K562 (cell line): ENCODE results near the gene SMIM8.

Source experiments
- BCOR ChIP-seq: fragments of 450-650 bp; IDR thresholded peaks from 2 replicates; pipeline ENCODE4 v1.6.1; 2016
- CTCF ChIP-seq, 3 experiments: IDR thresholded peaks in 2 of 3; conservative IDR thresholded peaks in 1 of 3; 2 replicates each; pipeline ENCODE4 v1.5.1; 2011 to 2012; ENCODE audit warnings: low read length in 3 of 3, mild to moderate bottlenecking in 3 of 3, control low read depth in 2 of 3, improper control_type of control experiment in 1 of 3, inconsistent platforms in 1 of 3, low read depth in 1 of 3, mixed read lengths in 1 of 3, moderate library complexity in 1 of 3; ENCODE audit not compliant: insufficient read depth in 2 of 3
- FOXM1 ChIP-seq, 2 experiments: fragments of 450-650 bp in 1 of 2; sonication (generic) in 1 of 2; formaldehyde crosslinking in 1 of 2; IDR thresholded peaks; 2 replicates each; pipeline versions ENCODE4 v1.6.1 to v1.9.0; 2017 to 2022; ENCODE audit warnings: low read depth in 2 of 2, mild to moderate bottlenecking in 2 of 2, missing genetic modification reagents in 1 of 2, moderate library complexity in 1 of 2
- GTF3C2 ChIP-seq: IDR thresholded peaks from 3 replicates; pipeline ENCODE4 v1.6.1; 2011; ENCODE audit warnings: borderline replicate concordance, mild to moderate bottlenecking, moderate library complexity; ENCODE audit not compliant: insufficient read length; ENCODE audit errors: extremely low read depth
- HDAC6 ChIP-seq: IDR thresholded peaks from 2 replicates; pipeline ENCODE4 v1.6.1; 2012; ENCODE audit warnings: low read depth, mild to moderate bottlenecking, control low read depth, inconsistent platforms, low read length, moderate library complexity
- HMGXB4 ChIP-seq: sonication (generic); formaldehyde crosslinking; IDR thresholded peaks from 2 replicates; pipeline ENCODE4 v1.8.1; 2023; ENCODE audit warnings: mild to moderate bottlenecking, missing genetic modification reagents
- MAFK ChIP-seq: IDR thresholded peaks from 2 replicates; pipeline ENCODE4 v1.6.1; 2011; ENCODE audit warnings: low read length, improper control_type of control experiment
- NFIC ChIP-seq: fragments of 450-650 bp; IDR thresholded peaks from 2 replicates; pipeline ENCODE4 v1.6.1; 2017; ENCODE audit warnings: mild to moderate bottlenecking, inconsistent platforms
- POLR2A ChIP-seq: fragments of 450-650 bp; conservative IDR thresholded peaks from 2 replicates; pipeline ENCODE4 v1.6.1; 2016
- POLR2AphosphoS2 ChIP-seq: IDR thresholded peaks from 2 replicates; pipeline ENCODE4 v1.6.1; 2012; ENCODE audit warnings: low read length, improper control_type of control experiment
- RCOR1 ChIP-seq, 2 experiments: IDR thresholded peaks; 2 replicates each; pipeline ENCODE4 v1.6.1; 2012; ENCODE audit warnings: low read depth in 2 of 2, low read length in 2 of 2, borderline replicate concordance in 1 of 2, improper control_type of control experiment in 1 of 2
- RFX5 ChIP-seq: IDR thresholded peaks from 2 replicates; pipeline ENCODE4 v1.6.1; 2011; ENCODE audit warnings: low read depth, mild to moderate bottlenecking, improper control_type of control experiment, low read length
- ZFP91 ChIP-seq: sonication (generic); formaldehyde crosslinking; IDR thresholded peaks from 2 replicates; pipeline ENCODE4 v1.8.0; 2022; ENCODE audit warnings: mild to moderate bottlenecking, missing genetic modification reagents
- ZNF766 ChIP-seq: fragments of 200-800 bp; sonication (Bioruptor generic); conservative IDR thresholded peaks from 2 replicates; pipeline ENCODE4 v1.6.1; 2016; ENCODE audit warnings: missing genetic modification characterization, missing compliant biosample characterization

- TF ChIP-seq MAFK = no peak
- no peak for TF ChIP-seq RCOR1 (IDR thresholded peaks at IDR 0.05; ENCODE audit: borderline replicate concordance in 1 of 2, low read depth in 2 of 2, low read length in 2 of 2)
- no peak for TF ChIP-seq CTCF (IDR thresholded peaks at IDR 0.05 in 2 of 3, conservative IDR thresholded peaks at IDR 0.05 in 1 of 3; ENCODE audit: insufficient read depth in 2 of 3, low read depth in 1 of 3, low read length in 3 of 3)
- no peak for TF ChIP-seq GTF3C2
- TF ChIP-seq HMGXB4 (CRISPR knock-in tag) = no peak
- TF ChIP-seq BCOR = no peak
- no peak for TF ChIP-seq RFX5
- TF ChIP-seq POLR2A = no peak
- TF ChIP-seq FOXM1 (IDR thresholded peaks at IDR 0.05; ENCODE audit: low read depth) = no peak
- no peak for TF ChIP-seq FOXM1 (CRISPR knock-in tag; IDR thresholded peaks at IDR 0.05; ENCODE audit: low read depth)
- TF ChIP-seq POLR2AphosphoS2 = no peak
- no peak for TF ChIP-seq ZNF766 (CRISPR knock-in tag)
- TF ChIP-seq NFIC = no peak
- TF ChIP-seq ZFP91 (CRISPR knock-in tag) = no peak
- no peak for TF ChIP-seq HDAC6
These were observed 10.6 kb downstream of the SMIM8 start for GRCh38 chr6:87333033-87333432.
